ENCODE results near the gene CHPF2.
A peak's percentile ranks its signal among the peaks of the same experiment; 100 is the strongest.

CHPF2 gene

GRCh38 chr7:151232091-151232916, at the start of gene CHPF2:
CHPF2 (plus strand) TSS chr7:151232483; CDS start chr7:151234012, 1,529 bp downstream.
- DNase-seq (ENCODE audit: low read depth), result peak; percentile 90

GRCh38 chr7:151185762-151186639, 46.3 kb upstream of the CHPF2 start:
- DNase-seq (ENCODE audit: low read depth), result no peak

GRCh38 chr7:151186640-151187408, 45.5 kb upstream of the CHPF2 start, which contains the start of gene ASB10:
ASB10 (minus strand) TSS chr7:151187250; CDS start chr7:151187130, 120 bp downstream.
- no peak for DNase-seq (ENCODE audit: low read depth)

GRCh38 chr7:151187409-151188251, 44.7 kb upstream of the CHPF2 start:
- no peak for DNase-seq (ENCODE audit: low read depth)

GRCh38 chr7:151188252-151188542, 44.1 kb upstream of the CHPF2 start:
- no peak for DNase-seq (ENCODE audit: low read depth)

GRCh38 chr7:151189038-151189437, 43.2 kb upstream of the CHPF2 start:
- no peak for DNase-seq (ENCODE audit: low read depth)

GRCh38 chr7:151191544-151191943, 40.7 kb upstream of the CHPF2 start:
- DNase-seq (ENCODE audit: low read depth), result no peak

- DNase-seq (ENCODE audit: low read depth), result no peak
Observed at GRCh38 chr7:151192002-151192539, 40.2 kb upstream of the CHPF2 start.

- no peak for DNase-seq (ENCODE audit: low read depth)
Observed at GRCh38 chr7:151193203-151193978, 38.9 kb upstream of the CHPF2 start.

- no peak for DNase-seq (ENCODE audit: low read depth)
Observed at GRCh38 chr7:151194188-151194587, 38.1 kb upstream of the CHPF2 start.

GRCh38 chr7:151195616-151196450, 36.5 kb upstream of the CHPF2 start:
- DNase-seq (ENCODE audit: low read depth), result no peak

- no peak for DNase-seq (ENCODE audit: low read depth)
Observed at GRCh38 chr7:151197932-151198331, 34.4 kb upstream of the CHPF2 start.

GRCh38 chr7:151198945-151199848, 33.1 kb upstream of the CHPF2 start:
- no peak for DNase-seq (ENCODE audit: low read depth)

GRCh38 chr7:151201344-151201743, 30.9 kb upstream of the CHPF2 start:
- DNase-seq (ENCODE audit: low read depth), result no peak

- no peak for DNase-seq (ENCODE audit: low read depth)
Observed at GRCh38 chr7:151201751-151202150, 30.5 kb upstream of the CHPF2 start.

- DNase-seq (ENCODE audit: low read depth), result no peak
Observed at GRCh38 chr7:151202836-151203235, 29.4 kb upstream of the CHPF2 start.

- no peak for DNase-seq (ENCODE audit: low read depth)
Observed at GRCh38 chr7:151204383-151205032, 27.8 kb upstream of the CHPF2 start.

- DNase-seq (ENCODE audit: low read depth), result no peak
Observed at GRCh38 chr7:151205730-151206129, 26.6 kb upstream of the CHPF2 start.

Measured in ELR (cell line).